Measurements from ENCODE around the gene NME7. TPM values are rescaled to one million over a fixed set of nuclear protein-coding genes. Genes with fewer than 3 reads are reported as not detected.

The NME7 gene
- total RNA-seq, 1 experiment from 2014 or later: 21.8 TPM

DNA sequence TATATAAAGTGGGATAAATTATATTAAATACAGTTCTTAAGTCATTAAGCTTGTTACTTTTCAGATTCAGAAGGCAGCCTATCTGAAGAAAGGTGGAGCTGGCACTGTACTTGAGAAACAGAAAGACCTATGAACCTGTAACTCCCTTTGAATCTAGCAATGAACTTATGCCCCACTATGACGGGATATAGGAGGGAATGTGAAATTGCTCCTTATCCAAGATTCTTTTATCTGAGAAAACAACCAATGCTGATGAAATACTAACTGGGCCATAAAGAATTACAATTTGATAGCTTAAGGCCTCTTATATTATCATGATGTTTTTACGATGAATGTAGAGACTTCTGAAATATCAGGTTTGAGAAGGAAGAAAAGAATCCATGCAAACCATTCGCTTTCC lies 211.0 kb downstream of the NME7 start:
- intact Hi-C loops (cut with micrococcal nuclease): no loop called here
- Histone ChIP-seq H3K27ac (ENCODE audit: low read depth, low read length) (no peak overlapping the region), H3K36me3 (ENCODE audit: control insufficient read depth in 1 of 2, insufficient read depth in 2 of 2, low read length in 2 of 2) (no peaks in the 10 kb centered on the region), H2AFZ (ENCODE audit: low read depth, low read length, poor library complexity, severe bottlenecking) (no peak overlapping the region), H3K9me3 (ENCODE audit: control insufficient read depth in 1 of 2, insufficient read depth in 1 of 2, low read depth in 1 of 2, low read length in 2 of 2) (no peaks in the 10 kb centered on the region), H3K4me2 (ENCODE audit: low read length) (no peak overlapping the region), H3K9ac (ENCODE audit: low read length) (no peak overlapping the region), H4K20me1 (ENCODE audit: insufficient read depth) (no peaks in the 10 kb centered on the region), H3K4me1 (ENCODE audit: control insufficient read depth in 1 of 2, insufficient read depth in 2 of 2, low read length in 2 of 2) (peaks cover 0 to 11% of the 10 kb centered on the region in 2 experiments; a peak in 3 of 4 replicates), H3K4me3 (replicated peaks in 1 of 2; ENCODE audit: low read depth in 1 of 2, low read length in 2 of 2) (no peak overlapping the region), H3K9me2 (ENCODE audit: insufficient read depth) (no peaks in the 10 kb centered on the region), H3K79me2 (ENCODE audit: insufficient read depth, low read length) (no peaks in the 10 kb centered on the region), H3K27me3 (ENCODE audit: insufficient read depth, low read length) (no peaks in the 10 kb centered on the region)
- no peak for DNase-seq (ENCODE audit: low read depth, low spot score)
- no peak for ATAC-seq
- ChIA-PET RAD21 (ENCODE audit: low non-redundant PET in 1 of 2, low total read pairs in 2 of 2, uncharacterized antibody in 2 of 2, unreplicated experiment in 2 of 2) (no interaction called here), CTCF (no interaction called here), POLR2A (no interaction called here)
- BruUV-seq (replicated peaks): no TSS peak
- TF ChIP-seq ZFX (IDR thresholded peaks at IDR 0.05): no peak
- no peak for TF ChIP-seq RAD21 (IDR thresholded peaks at IDR 0.05; ENCODE audit: low read depth)
- no peak for TF ChIP-seq ZNF274 (IDR thresholded peaks at IDR 0.05; ENCODE audit: low read depth, low read length)
- TF ChIP-seq SRF (IDR thresholded peaks at IDR 0.05; ENCODE audit: low read depth): no peak
- no peak for TF ChIP-seq EZH2 (IDR thresholded peaks at IDR 0.05)
- TF ChIP-seq POLR2A (IDR thresholded peaks at IDR 0.05; ENCODE audit: borderline replicate concordance, extremely low read depth, insufficient read depth, insufficient read length): no peak
- no peak for TF ChIP-seq SIN3A (IDR thresholded peaks at IDR 0.05; ENCODE audit: low read depth)
- TF ChIP-seq, protein P1, sequence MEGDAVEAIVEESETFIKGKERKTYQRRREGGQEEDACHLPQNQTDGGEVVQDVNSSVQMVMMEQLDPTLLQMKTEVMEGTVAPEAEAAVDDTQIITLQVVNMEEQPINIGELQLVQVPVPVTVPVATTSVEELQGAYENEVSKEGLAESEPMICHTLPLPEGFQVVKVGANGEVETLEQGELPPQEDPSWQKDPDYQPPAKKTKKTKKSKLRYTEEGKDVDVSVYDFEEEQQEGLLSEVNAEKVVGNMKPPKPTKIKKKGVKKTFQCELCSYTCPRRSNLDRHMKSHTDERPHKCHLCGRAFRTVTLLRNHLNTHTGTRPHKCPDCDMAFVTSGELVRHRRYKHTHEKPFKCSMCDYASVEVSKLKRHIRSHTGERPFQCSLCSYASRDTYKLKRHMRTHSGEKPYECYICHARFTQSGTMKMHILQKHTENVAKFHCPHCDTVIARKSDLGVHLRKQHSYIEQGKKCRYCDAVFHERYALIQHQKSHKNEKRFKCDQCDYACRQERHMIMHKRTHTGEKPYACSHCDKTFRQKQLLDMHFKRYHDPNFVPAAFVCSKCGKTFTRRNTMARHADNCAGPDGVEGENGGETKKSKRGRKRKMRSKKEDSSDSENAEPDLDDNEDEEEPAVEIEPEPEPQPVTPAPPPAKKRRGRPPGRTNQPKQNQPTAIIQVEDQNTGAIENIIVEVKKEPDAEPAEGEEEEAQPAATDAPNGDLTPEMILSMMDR (IDR thresholded peaks at IDR 0.05 in 2 of 3, conservative IDR thresholded peaks at IDR 0.05 in 1 of 3; ENCODE audit: borderline replicate concordance in 1 of 3, insufficient read depth in 1 of 3, low read depth in 2 of 3, low read length in 2 of 3): no peak
- TF ChIP-seq FOSL1 (IDR thresholded peaks at IDR 0.05; ENCODE audit: low read depth): no peak
- TF ChIP-seq YY1 (IDR thresholded peaks at IDR 0.05; ENCODE audit: extremely low read depth, insufficient replicate concordance, low read depth, low read length): no peak
- no peak for TF ChIP-seq CEBPB (IDR thresholded peaks at IDR 0.05; ENCODE audit: low read depth)
- TF ChIP-seq, protein P2, sequence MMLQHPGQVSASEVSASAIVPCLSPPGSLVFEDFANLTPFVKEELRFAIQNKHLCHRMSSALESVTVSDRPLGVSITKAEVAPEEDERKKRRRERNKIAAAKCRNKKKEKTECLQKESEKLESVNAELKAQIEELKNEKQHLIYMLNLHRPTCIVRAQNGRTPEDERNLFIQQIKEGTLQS (IDR thresholded peaks at IDR 0.05): no peak
- TF ChIP-seq CBX3 (IDR thresholded peaks at IDR 0.05; ENCODE audit: low read depth): no peak
